CD4-positive, alpha-beta T cell treated with Interleukin-10 for 1 hour (primary cell): ENCODE data around the gene KIAA1614.

Experiments used
- DNase-seq: peaks from one replicate; pipeline ENCODE4 v3.0.0-alpha.2; 2020

KIAA1614 gene

GRCh38 chr1:180907313-180908055, 5.2 kb upstream of the KIAA1614 start:
- no peak for DNase-seq

GRCh38 chr1:180908074-180908765, 4.5 kb upstream of the KIAA1614 start:
- DNase-seq: no peak

- no peak for DNase-seq
These were observed 3.7 kb upstream of the KIAA1614 start for GRCh38 chr1:180909005-180909414.

- DNase-seq: no peak
These were observed 3.2 kb upstream of the KIAA1614 start for GRCh38 chr1:180909462-180909976.

GRCh38 chr1:180911640-180912191, 981 bp upstream of the KIAA1614 start:
- no peak for DNase-seq

- no peak for DNase-seq
These were observed 391 bp upstream of the KIAA1614 start for GRCh38 chr1:180912211-180912800.

- no peak for DNase-seq
These were observed 2.8 kb downstream of the KIAA1614 start for GRCh38 chr1:180915426-180915965.

GRCh38 chr1:180916012-180916770, 3.5 kb downstream of the KIAA1614 start:
- DNase-seq: no peak

- no peak for DNase-seq
These were observed 4.1 kb downstream of the KIAA1614 start for GRCh38 chr1:180916771-180917170.

GRCh38 chr1:180917306-180918065, 4.8 kb downstream of the KIAA1614 start:
- DNase-seq: no peak

GRCh38 chr1:180918519-180918918, 5.8 kb downstream of the KIAA1614 start:
- no peak for DNase-seq

- DNase-seq: no peak
These were observed 6.5 kb downstream of the KIAA1614 start for GRCh38 chr1:180919183-180919700.

GRCh38 chr1:180920193-180920592, 7.5 kb downstream of the KIAA1614 start:
- DNase-seq: no peak

- DNase-seq: no peak
These were observed 8.0 kb downstream of the KIAA1614 start for GRCh38 chr1:180920702-180921101.

- no peak for DNase-seq
These were observed 8.7 kb downstream of the KIAA1614 start for GRCh38 chr1:180921386-180921785.

GRCh38 chr1:180921891-180922630, 9.4 kb downstream of the KIAA1614 start:
- DNase-seq: no peak

GRCh38 chr1:180922631-180923015, 9.9 kb downstream of the KIAA1614 start:
- no peak for DNase-seq

GRCh38 chr1:180923021-180923841, 10.5 kb downstream of the KIAA1614 start:
- DNase-seq: no peak

GRCh38 chr1:180923887-180924286, 11.2 kb downstream of the KIAA1614 start:
- DNase-seq: no peak

- DNase-seq: no peak
These were observed 12.2 kb downstream of the KIAA1614 start for GRCh38 chr1:180924939-180925338.
